GM12878 (cell line): ENCODE data around the gene SLC31A1. TPM values are rescaled to one million over a fixed set of nuclear protein-coding genes. Genes with fewer than 3 reads are reported as not detected.

Experiments used
- ATAC-seq: fragments of 200-7000 bp; cut with Tn5 transposase; 3 replicates; pipeline ENCODE4 v1.9.1; 2020; ENCODE audit warnings: mild to moderate bottlenecking, moderate library complexity
- BruUV-seq: library from RNA; stranded (reverse); fragments of 400-500 nt; replicated peaks from 2 replicates; lab custom pipeline; 2021; lab: Mats Ljungman, UMichigan
- CTCF ChIA-PET: fragments of 300-600 bp; sonication (Branson Sonifier 250); formaldehyde crosslinking; extraction: SDS; loops from one replicate; lab custom pipeline; 2021; ENCODE audit warnings: inconsistent platforms; lab: Yijun Ruan, JAX
- POLR2A ChIA-PET: fragments of 350-600 bp; formaldehyde crosslinking; extraction: SDS; loops from one replicate; lab custom pipeline; 2021; ENCODE audit warnings: inconsistent platforms; lab: Charles Lee
- RAD21 ChIA-PET: fragments of 300-600 bp; sonication (Branson Sonifier 250); formaldehyde crosslinking; loops from one replicate; lab custom pipeline; 2023; ENCODE audit warnings: antibody characterized with exemption; ENCODE audit not compliant: unreplicated experiment; lab: Charles Lee
- SMC1A ChIA-PET: fragments of 300-600 bp; sonication (Branson Sonifier 250); formaldehyde crosslinking; loops from one replicate; lab custom pipeline; 2023; ENCODE audit not compliant: unreplicated experiment, uncharacterized antibody; lab: Charles Lee
- DNase-seq: peaks from one replicate; pipeline ENCODE4 v3.0.0-alpha.2; 2011; ENCODE audit warnings: low read depth, low spot score
- FAIRE-seq: peaks from 3 replicates; lab custom pipeline; 2011; peaks lifted over from hg19 to GRCh38; lab: Jason Lieb, UNC
- H2AFZ ChIP-seq: 2 replicates; pipeline ENCODE4 v1.6.0; 2011; ENCODE audit warnings: low read depth, low read length, control low read depth; ENCODE audit not compliant: control insufficient read depth
- H3K27ac ChIP-seq: 2 replicates; pipeline ENCODE4 v1.5.1; 2011; ENCODE audit warnings: control low read depth; ENCODE audit not compliant: control insufficient read depth, insufficient read depth
- H3K27me3 ChIP-seq, 2 experiments: replicated peaks in 1 of 2; 2 replicates each; pipeline versions ENCODE4 v1.6.0 to v1.6.1; 2011; ENCODE audit warnings: low read length in 1 of 2; ENCODE audit not compliant: control insufficient read depth in 2 of 2, insufficient read depth in 2 of 2
- H3K36me3 ChIP-seq, 2 experiments: 2 replicates each; pipeline ENCODE4 v1.5.1; 2011; ENCODE audit warnings: low read length in 1 of 2; ENCODE audit not compliant: control insufficient read depth in 2 of 2, insufficient read depth in 2 of 2
- H3K4me1 ChIP-seq: 2 replicates; pipeline ENCODE4 v1.6.1; 2011; ENCODE audit warnings: mild to moderate bottlenecking, low read length, moderate library complexity, mixed read lengths; ENCODE audit not compliant: control insufficient read depth, insufficient read depth
- H3K4me2 ChIP-seq: 2 replicates; pipeline ENCODE4 v1.6.0; 2011; ENCODE audit warnings: control low read depth; ENCODE audit not compliant: control insufficient read depth, insufficient read depth
- H3K4me3 ChIP-seq: fragments of 200-600 bp; sonication (generic); 2 replicates; pipeline ENCODE4 v1.5.1; 2016
- H3K79me2 ChIP-seq: 2 replicates; pipeline ENCODE4 v1.6.0; 2011; ENCODE audit warnings: low read length; ENCODE audit not compliant: control insufficient read depth, insufficient read depth
- H3K9ac ChIP-seq: 2 replicates; pipeline ENCODE4 v1.8.0; 2011; ENCODE audit warnings: low read length, control low read depth, mixed read lengths; ENCODE audit not compliant: control insufficient read depth, insufficient read depth
- H3K9me3 ChIP-seq: replicated peaks from 3 replicates; pipeline ENCODE4 v1.5.1; 2011; ENCODE audit warnings: mild to moderate bottlenecking, low read length; ENCODE audit not compliant: control insufficient read depth, insufficient read depth
- H4K20me1 ChIP-seq: 2 replicates; pipeline ENCODE4 v1.6.0; 2011; ENCODE audit not compliant: control insufficient read depth, insufficient read depth
- ASH2L ChIP-seq: fragments of 300-600, 200-600 bp; sonication (generic); IDR thresholded peaks from 2 replicates; pipeline ENCODE4 v1.6.1; 2017; ENCODE audit warnings: low read depth, mild to moderate bottlenecking, borderline replicate concordance
- FOXK2 ChIP-seq: fragments of 450-650 bp; IDR thresholded peaks from 2 replicates; pipeline ENCODE4 v1.6.1; 2017; ENCODE audit warnings: mild to moderate bottlenecking, moderate library complexity
- GABPA ChIP-seq: IDR thresholded peaks from 2 replicates; pipeline ENCODE4 v1.6.1; 2014; ENCODE audit warnings: antibody characterized with exemption, low read depth, mild to moderate bottlenecking, inconsistent platforms
- NFYA ChIP-seq: IDR thresholded peaks from 2 replicates; pipeline ENCODE4 v1.6.1; 2011; ENCODE audit warnings: low read depth, mild to moderate bottlenecking, low read length, improper control_type of control experiment, borderline replicate concordance
- SUPT20H ChIP-seq: IDR thresholded peaks from 2 replicates; pipeline ENCODE4 v1.6.1; 2011; ENCODE audit warnings: low read depth, mild to moderate bottlenecking, low read length, moderate library complexity, borderline replicate concordance; ENCODE audit not compliant: control insufficient read depth
- TBL1XR1 ChIP-seq: IDR thresholded peaks from 2 replicates; pipeline ENCODE4 v1.6.1; 2012; ENCODE audit warnings: low read depth, low read length, improper control_type of control experiment
- WRNIP1 ChIP-seq: IDR thresholded peaks from 2 replicates; pipeline ENCODE4 v1.6.1; 2011; ENCODE audit warnings: low read depth, low read length, improper control_type of control experiment, borderline replicate concordance
- ZSCAN29 ChIP-seq: fragments of 450-650 bp; IDR thresholded peaks from 2 replicates; pipeline ENCODE4 v1.6.1; 2017; ENCODE audit warnings: mild to moderate bottlenecking, moderate library complexity
- WGBS: methylation state at CpG from one replicate; pipeline ENCODE4 v1.1.6; 2016; ENCODE audit warnings: low lambda C conversion rate; ENCODE audit not compliant: insufficient replicate concordance, insufficient coverage; ENCODE audit errors: missing lambda C conversion rate; 5-methylcytosine and 5-hydroxymethylcytosine counted together
- in situ Hi-C: fragments of 300-500 bp; cut with MboI; formaldehyde crosslinking; loops from 9 replicates; pipeline ENCODE4 v1.14.3; 2018; ENCODE audit warnings: mixed read lengths
- intact Hi-C: fragments of 100-400 bp; cut with micrococcal nuclease; formaldehyde crosslinking; loops from one replicate; pipeline ENCODE4 v1.14.2; 2022; ENCODE audit not compliant: unreplicated experiment
- polyA plus RNA-seq, 11 experiments: library from polyadenylated mRNA; depleted of rRNA in 4 of 11; unstranded in 6 of 11; stranded (reverse) in 5 of 11; fragments of >200 nt; fragmentation: Nextera tagmentation in 4 of 11; fragmentation: Illumina TruSeq in 1 of 11; extraction: Ambion mirVana in 4 of 11; extraction: Trizol in 1 of 11; gene quantifications; 1 replicate in 1 of 11; 2 replicates in 10 of 11; pipeline versions ENCODE4 v1.2.1 to v1.2.3, GENCODE V29; 2011 to 2016; ENCODE audit warnings: inconsistent platforms in 2 of 11, missing spikeins in 2 of 11, low read depth in 1 of 11
- total RNA-seq, 4 experiments: library from RNA; depleted of rRNA in 3 of 4; stranded (reverse); fragments of >200 nt in 3 of 4; fragmentation: Illumina TruSeq in 1 of 4; extraction: Trizol in 1 of 4; gene quantifications; 2 replicates each; pipeline versions ENCODE4 v1.2.1 to v1.2.3, GENCODE V29; 2013 to 2021
- TF ChIP-seq, protein P1 (sequence below): fragments of 150-350 bp; IDR thresholded peaks from 2 replicates; pipeline ENCODE4 v1.6.1; 2016; ENCODE audit warnings: low read depth, low read length
- TF ChIP-seq, protein P2 (sequence below): fragments of 450-650 bp; conservative IDR thresholded peaks from 2 replicates; pipeline ENCODE4 v1.6.1; 2017; ENCODE audit warnings: mild to moderate bottlenecking, moderate library complexity

The SLC31A1 gene
- total and polyA plus RNA-seq, 10 of the 15 experiments (the other 5 are each of a cell fraction or from before 2014, with no cell fraction given) = 7.3 to 16.2 (median 10.5) TPM

DNA sequence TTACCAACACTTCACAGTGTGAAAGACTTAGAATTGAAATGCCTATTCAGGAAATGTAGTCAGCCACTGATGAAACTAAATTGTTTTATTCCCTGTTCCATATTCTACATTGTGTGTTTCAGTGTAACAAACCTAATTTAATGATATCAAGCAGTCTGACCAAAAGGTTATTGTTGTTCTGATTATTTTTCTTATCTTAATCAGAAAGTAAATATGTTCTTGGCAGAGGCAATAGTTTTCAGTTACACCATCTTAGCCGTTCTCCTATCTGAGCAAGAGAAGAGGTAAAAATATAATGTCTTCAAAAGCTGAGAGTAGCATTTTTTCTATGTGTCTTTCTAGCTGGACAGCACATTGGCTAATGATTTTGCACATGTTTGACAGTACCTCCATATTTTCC is 36.9 kb downstream of the SLC31A1 start (continued):
- TF ChIP-seq, protein P1, sequence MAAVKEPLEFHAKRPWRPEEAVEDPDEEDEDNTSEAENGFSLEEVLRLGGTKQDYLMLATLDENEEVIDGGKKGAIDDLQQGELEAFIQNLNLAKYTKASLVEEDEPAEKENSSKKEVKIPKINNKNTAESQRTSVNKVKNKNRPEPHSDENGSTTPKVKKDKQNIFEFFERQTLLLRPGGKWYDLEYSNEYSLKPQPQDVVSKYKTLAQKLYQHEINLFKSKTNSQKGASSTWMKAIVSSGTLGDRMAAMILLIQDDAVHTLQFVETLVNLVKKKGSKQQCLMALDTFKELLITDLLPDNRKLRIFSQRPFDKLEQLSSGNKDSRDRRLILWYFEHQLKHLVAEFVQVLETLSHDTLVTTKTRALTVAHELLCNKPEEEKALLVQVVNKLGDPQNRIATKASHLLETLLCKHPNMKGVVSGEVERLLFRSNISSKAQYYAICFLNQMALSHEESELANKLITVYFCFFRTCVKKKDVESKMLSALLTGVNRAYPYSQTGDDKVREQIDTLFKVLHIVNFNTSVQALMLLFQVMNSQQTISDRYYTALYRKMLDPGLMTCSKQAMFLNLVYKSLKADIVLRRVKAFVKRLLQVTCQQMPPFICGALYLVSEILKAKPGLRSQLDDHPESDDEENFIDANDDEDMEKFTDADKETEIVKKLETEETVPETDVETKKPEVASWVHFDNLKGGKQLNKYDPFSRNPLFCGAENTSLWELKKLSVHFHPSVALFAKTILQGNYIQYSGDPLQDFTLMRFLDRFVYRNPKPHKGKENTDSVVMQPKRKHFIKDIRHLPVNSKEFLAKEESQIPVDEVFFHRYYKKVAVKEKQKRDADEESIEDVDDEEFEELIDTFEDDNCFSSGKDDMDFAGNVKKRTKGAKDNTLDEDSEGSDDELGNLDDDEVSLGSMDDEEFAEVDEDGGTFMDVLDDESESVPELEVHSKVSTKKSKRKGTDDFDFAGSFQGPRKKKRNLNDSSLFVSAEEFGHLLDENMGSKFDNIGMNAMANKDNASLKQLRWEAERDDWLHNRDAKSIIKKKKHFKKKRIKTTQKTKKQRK = no peak
- TF ChIP-seq TBL1XR1 = no peak
- no peak for TF ChIP-seq NFYA
- TF ChIP-seq, protein P2, sequence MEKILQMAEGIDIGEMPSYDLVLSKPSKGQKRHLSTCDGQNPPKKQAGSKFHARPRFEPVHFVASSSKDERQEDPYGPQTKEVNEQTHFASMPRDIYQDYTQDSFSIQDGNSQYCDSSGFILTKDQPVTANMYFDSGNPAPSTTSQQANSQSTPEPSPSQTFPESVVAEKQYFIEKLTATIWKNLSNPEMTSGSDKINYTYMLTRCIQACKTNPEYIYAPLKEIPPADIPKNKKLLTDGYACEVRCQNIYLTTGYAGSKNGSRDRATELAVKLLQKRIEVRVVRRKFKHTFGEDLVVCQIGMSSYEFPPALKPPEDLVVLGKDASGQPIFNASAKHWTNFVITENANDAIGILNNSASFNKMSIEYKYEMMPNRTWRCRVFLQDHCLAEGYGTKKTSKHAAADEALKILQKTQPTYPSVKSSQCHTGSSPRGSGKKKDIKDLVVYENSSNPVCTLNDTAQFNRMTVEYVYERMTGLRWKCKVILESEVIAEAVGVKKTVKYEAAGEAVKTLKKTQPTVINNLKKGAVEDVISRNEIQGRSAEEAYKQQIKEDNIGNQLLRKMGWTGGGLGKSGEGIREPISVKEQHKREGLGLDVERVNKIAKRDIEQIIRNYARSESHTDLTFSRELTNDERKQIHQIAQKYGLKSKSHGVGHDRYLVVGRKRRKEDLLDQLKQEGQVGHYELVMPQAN = no peak
- TF ChIP-seq, all 136 proteins: peak for 0

DNA sequence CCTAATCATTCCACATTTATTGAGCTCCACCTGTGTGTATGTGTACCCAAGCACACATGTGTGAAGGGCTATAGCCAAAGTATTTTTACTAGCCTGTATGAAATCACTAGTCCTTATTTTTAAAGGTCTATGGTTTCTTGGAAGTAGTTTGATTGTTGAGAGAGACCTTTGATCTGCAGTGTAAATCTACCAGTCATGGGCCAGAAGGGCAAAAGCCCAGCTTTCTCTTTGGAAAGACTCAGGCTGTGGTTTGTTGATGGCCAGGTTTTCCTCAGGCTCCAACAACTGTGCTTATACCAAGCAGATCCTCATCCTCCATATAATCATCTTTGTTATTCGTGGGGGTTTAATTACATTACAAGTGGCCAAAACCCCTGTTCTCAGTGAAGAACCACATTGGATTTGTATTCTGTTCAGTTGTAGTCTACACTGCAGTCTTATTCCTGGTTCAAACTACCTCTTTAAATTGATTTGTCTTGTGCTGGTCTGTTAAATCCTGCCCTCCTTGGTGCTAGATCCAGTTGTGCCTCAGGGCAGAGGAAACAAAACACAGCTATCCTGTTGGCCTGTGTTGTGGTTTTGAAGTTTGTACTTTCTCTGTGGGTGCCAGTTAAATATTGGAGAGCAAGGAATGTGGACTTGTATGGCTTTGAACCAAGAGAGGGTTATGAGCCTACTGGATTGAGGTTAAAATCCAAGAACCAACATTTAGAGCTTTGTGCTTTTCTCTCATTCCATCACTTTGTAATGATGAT is 40.8 kb downstream of the SLC31A1 start:
- DNase-seq = no peak
- BruUV-seq = no TSS peak
- no peak for TF ChIP-seq FOXK2
- no peak for TF ChIP-seq WRNIP1
- TF ChIP-seq ZSCAN29 = no peak
- TF ChIP-seq SUPT20H = no peak
- TF ChIP-seq ASH2L = no peak
- TF ChIP-seq GABPA = no peak
- no peaks in the 10 kb centered on the region for H3K4me1 ChIP-seq
- no peak overlapping the region for H3K27ac ChIP-seq
- H3K79me2 ChIP-seq = no peaks in the 10 kb centered on the region
- RAD21 ChIA-PET = no interaction called here
- H3K4me3 ChIP-seq = no peak overlapping the region
- H3K4me2 ChIP-seq = no peak overlapping the region
- peaks cover 2 to 22% of the 10 kb centered on the region in 2 experiments for H3K36me3 ChIP-seq
- no peaks in the 10 kb centered on the region for H3K9me3 ChIP-seq
- POLR2A ChIA-PET = interaction anchor here (0.6 to 1.1 kb wide), 2 partner anchors 13 to 18 kb away, joined by 3 to 8 read pairs; partner anchors contain the start of genes CDC26 and PRPF4
- no peak overlapping the region for H3K9ac ChIP-seq
- no peaks in the 10 kb centered on the region for H4K20me1 ChIP-seq
- no peaks in the 10 kb centered on the region for H3K27me3 ChIP-seq
- no peak overlapping the region for H2AFZ ChIP-seq
- intact Hi-C loops (no loop called here), in situ Hi-C loops (no loop called here)
- WGBS = 93% methylated on average over 1 of the region's 1 CpG
- FAIRE-seq = no peak
- SMC1A ChIA-PET = interaction anchor here (0.7 to 3.0 kb wide), 2 partner anchors 13 to 40 kb away, joined by 4 to 7 read pairs; partner anchors contain the start of genes CDC26 and PRPF4
- CTCF ChIA-PET = interaction anchor here (1.3 to 1.5 kb wide), 3 partner anchors 11 to 396 kb away, joined by 3 to 8 read pairs (median 3); no protein-coding TSS in a partner anchor
- no peak for ATAC-seq
